Colonic mucosa (tissue), 4 donors: Measurements from ENCODE around the gene PZP. TPM values are rescaled to one million over a fixed set of nuclear protein-coding genes. Genes with fewer than 3 reads are reported as not detected.
"Not testable (repeated sequence)": the region's sequence is repeated elsewhere in the genome, so short reads cannot be mapped to it uniquely, and the experiment has no call there.

ENCODE experiments used
- DNase-seq: peaks from one replicate; pipeline ENCODE4 v3.0.0-alpha.2; 2020
- H3K27ac ChIP-seq: fragments of 200-600 bp; one replicate; pipeline ENCODE4 v1.8.0; 2021
- H3K27me3 ChIP-seq: fragments of 200-600 bp; one replicate; pipeline ENCODE4 v1.8.0; 2021
- H3K36me3 ChIP-seq: fragments of 200-600 bp; one replicate; pipeline ENCODE4 v1.8.0; 2021
- H3K4me1 ChIP-seq: fragments of 200-600 bp; one replicate; pipeline ENCODE4 v1.8.0; 2021; ENCODE audit warnings: mild to moderate bottlenecking
- H3K4me3 ChIP-seq: fragments of 200-600 bp; one replicate; pipeline ENCODE4 v1.8.0; 2021
- H3K9ac ChIP-seq, 2 donors: one replicate each; pipeline ENCODE4 v1.7.0; 2013; ENCODE audit warnings: control low read depth in 2 of 2, low read depth in 2 of 2, low read length in 2 of 2
- H3K9me3 ChIP-seq: fragments of 200-600 bp; one replicate; pipeline ENCODE4 v1.8.0; 2021
- CTCF ChIP-seq: fragments of 200-600 bp; IDR thresholded peaks from one replicate; pipeline ENCODE4 v1.8.0; 2022; ENCODE audit warnings: antibody characterized with exemption, mild to moderate bottlenecking
- intact Hi-C: fragments of 100-400 bp; cut with DNase I; formaldehyde crosslinking; loops from one replicate; pipeline ENCODE4 v1.14.1; 2022
- total RNA-seq, 2 donors: library from RNA; stranded (reverse); fragmentation: NEBNext Ultra II Directional in 1 of 2; extraction: Animal tissue kit (Norgen Biotek cat#: 25700) in 1 of 2; gene quantifications; one replicate each; pipeline ENCODE4 v1.2.1, GENCODE V29; 2021
- donor health status: healthy.
- donor health status: DM: no; HTN: no; CAD: no.
- donor health status: DM: no; HTN: no; CAD: no.

The PZP gene
- total RNA-seq, 2 donors from 2014 or later = 0.05 TPM; not detected in 1

GRCh38 chr12:9221483-9221882, 13.3 kb upstream of the PZP start:
- no peaks in the 10 kb centered on the region for H3K9me3 ChIP-seq
- no peak overlapping the region for H3K4me3 ChIP-seq
- H3K4me1 ChIP-seq = no peaks in the 10 kb centered on the region
- intact Hi-C loops = no loop called here
- DNase-seq = no peak
- no peak overlapping the region for H3K27ac ChIP-seq
- H3K27me3 ChIP-seq = no peaks in the 10 kb centered on the region
- H3K9ac ChIP-seq = no peak overlapping the region
- H3K36me3 ChIP-seq = no peaks in the 10 kb centered on the region
- no peak for TF ChIP-seq CTCF

DNA sequence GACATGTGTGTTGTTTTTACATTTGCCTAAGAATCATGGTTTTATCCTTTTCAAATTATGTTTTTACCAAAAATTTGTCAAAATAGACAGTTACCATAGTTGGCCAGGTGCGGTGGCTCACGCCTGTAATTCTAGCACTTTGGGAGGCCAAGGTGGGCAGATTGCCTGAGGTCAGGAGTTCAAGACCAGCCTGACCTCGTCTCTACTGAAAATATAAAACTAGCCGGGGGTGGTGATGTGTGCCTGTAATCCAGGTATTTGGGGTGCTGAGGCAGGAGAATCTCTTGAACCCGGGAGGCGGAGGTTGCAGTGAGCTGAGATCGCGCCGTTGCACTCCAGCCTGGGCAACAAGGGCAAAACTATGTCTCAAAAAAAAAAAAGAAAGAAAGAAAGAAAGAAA, 12.8 kb upstream of the PZP start:
- DNase-seq, H3K9me3 ChIP-seq, H3K4me3 ChIP-seq, H3K27ac ChIP-seq, H3K9ac ChIP-seq, H3K36me3 ChIP-seq, H3K4me1 ChIP-seq, intact Hi-C loops, H3K27me3 ChIP-seq: not testable (repeated sequence)

DNA sequence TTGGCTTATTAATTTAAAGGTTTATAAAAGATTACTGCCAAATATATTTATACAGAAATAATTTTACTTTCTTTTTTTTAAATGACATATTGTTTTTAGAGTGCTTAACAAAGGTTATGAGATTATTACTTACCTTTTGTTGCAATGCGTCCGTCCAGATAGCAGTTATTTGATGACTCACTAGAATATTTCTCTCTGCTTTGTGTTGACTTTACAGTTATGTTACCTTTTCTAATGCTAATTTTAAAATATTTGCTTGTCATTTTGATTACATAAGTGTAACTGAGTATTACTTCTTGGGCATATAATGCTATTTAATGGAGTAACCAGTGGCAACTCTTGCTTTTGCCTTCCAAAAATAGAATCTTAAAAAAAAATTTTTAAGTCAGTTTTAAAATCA, 6.3 kb upstream of the PZP start:
- H3K27ac ChIP-seq = no peak overlapping the region
- TF ChIP-seq CTCF = no peak
- no peak overlapping the region for H3K4me3 ChIP-seq
- no peak overlapping the region for H3K9ac ChIP-seq
- no peaks in the 10 kb centered on the region for H3K9me3 ChIP-seq
- no peaks in the 10 kb centered on the region for H3K36me3 ChIP-seq
- H3K27me3 ChIP-seq = no peaks in the 10 kb centered on the region
- DNase-seq = no peak
- no peaks in the 10 kb centered on the region for H3K4me1 ChIP-seq
- intact Hi-C loops = no loop called here

DNA sequence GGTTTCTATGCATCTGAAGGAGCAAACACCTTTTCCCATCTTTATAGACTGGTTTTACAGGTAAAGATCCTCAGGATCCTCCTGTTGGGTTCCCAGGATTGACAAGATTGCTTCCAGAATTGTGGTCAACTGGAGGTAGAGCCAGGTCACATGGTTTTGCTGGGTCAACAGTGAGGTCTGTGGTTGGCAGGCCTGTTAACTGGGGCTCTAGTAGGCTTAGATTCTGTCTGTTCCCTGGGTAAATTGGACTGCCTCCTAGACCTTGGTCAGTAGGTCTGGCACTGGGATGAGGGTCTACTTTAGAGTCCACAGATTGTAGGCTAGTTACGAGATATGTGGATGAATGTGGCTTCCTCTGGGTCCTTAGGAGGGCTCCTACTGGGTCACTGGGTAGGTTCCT, 3.5 kb upstream of the PZP start:
- H3K9me3 ChIP-seq = no peaks in the 10 kb centered on the region
- H3K4me3 ChIP-seq = no peak overlapping the region
- H3K4me1 ChIP-seq = no peaks in the 10 kb centered on the region
- no peak for DNase-seq
- TF ChIP-seq CTCF = no peak
- H3K9ac ChIP-seq = no peak overlapping the region
- no peaks in the 10 kb centered on the region for H3K36me3 ChIP-seq
- intact Hi-C loops = no loop called here
- no peak overlapping the region for H3K27ac ChIP-seq
- no peaks in the 10 kb centered on the region for H3K27me3 ChIP-seq

DNA sequence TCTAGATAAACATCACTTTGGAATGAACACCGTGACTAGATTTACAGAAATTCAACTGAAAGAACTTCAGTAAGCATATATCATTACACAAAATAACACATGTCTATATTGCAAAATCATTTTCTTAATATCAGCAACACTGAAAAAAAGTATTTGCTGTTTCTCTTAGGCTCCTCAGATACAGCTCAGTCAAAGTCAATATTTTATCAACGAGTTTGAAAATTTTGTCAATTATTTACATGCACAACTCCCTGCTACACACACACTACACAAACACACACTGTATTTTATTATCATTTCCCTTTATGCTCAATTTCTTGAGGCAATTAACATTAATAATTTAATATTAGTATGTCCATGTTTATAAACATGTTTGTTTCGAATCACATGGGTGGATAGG, 3.8 kb downstream of the PZP start:
- TF ChIP-seq CTCF = no peak
- Histone ChIP-seq H3K27ac (no peak overlapping the region), H3K27me3 (no peaks in the 10 kb centered on the region), H3K4me1 (no peaks in the 10 kb centered on the region), H3K9me3 (no peaks in the 10 kb centered on the region), H3K9ac (no peak overlapping the region), H3K4me3 (no peak overlapping the region), H3K36me3 (no peaks in the 10 kb centered on the region)
- DNase-seq = no peak
- intact Hi-C loops = no loop called here

GRCh38 chr12:9198012-9198411, 10.2 kb downstream of the PZP start:
- Histone ChIP-seq H3K9me3 (no peaks in the 10 kb centered on the region), H3K4me3 (no peak overlapping the region), H3K36me3 (no peaks in the 10 kb centered on the region), H3K4me1 (no peaks in the 10 kb centered on the region), H3K9ac (no peak overlapping the region), H3K27ac (no peak overlapping the region), H3K27me3 (no peaks in the 10 kb centered on the region)
- no peak for TF ChIP-seq CTCF
- DNase-seq = no peak
- intact Hi-C loops = no loop called here
